GM19351 (cell line): ENCODE data around the gene FHAD1.

Experiments
- ATAC-seq: cut with Tn5 transposase; IDR thresholded peaks from one replicate; pipeline ENCODE4 v1.9.1; 2021; ENCODE audit warnings: mild to moderate bottlenecking, moderate library complexity; ENCODE audit not compliant: unreplicated experiment

Gene FHAD1

DNA sequence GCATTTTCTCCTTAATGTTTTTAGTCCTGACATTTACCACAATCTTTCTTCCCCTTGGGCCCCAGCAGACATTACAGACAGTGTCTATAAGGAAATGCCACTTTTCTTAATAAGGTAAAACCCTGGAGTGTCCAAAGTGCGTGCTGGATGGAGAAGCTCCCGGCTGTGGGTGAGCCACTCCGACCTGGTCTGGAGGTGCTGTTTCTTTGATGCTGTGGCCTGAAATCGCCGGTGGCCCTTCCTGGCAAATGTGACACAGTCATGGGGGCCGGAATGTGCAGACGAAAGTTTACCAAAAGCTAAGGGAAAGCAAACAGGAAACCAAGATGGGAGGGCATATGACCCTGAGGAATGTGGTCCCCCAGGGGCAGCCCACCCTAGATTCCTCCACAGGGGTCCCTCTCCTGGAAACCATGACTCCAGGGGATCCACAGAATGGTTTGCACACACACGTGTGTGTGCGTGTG is 77.9 kb downstream of the FHAD1 start:
- ATAC-seq, result no peak

DNA sequence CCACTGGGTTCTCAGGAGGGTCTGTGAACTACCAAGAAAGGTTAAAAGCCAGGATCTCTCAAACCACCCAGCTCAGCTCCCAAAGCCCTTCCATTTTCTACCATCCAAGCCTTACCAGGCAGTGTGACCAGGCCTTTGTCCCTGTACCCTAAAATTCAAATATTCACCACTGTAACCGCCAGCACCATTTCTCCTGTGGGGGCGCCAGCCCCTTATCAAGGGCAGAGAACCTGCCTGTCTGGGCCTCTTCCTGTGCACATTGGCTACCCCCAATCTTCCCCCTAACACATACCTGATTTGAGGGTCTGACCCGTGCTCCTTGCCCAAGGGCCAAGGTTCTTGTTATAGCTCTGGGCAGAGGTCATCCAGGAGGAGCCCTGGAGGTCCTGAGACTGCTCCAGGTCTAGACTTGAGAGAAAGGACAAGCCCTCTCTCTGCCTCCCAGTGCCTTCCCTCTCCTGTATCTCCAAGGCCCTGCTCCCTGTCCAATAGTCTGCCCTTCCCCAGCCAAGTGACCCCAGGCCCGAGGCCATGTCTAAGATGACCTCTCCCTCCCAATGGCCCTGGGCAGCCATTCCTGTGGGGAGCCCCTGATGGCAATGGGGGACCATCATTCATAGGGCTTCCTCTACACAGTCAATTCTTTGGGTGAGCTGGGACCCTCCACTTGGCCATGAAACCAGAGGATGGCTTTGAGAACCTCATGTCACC is 78.5 kb downstream of the FHAD1 start:
- no peak for ATAC-seq

DNA sequence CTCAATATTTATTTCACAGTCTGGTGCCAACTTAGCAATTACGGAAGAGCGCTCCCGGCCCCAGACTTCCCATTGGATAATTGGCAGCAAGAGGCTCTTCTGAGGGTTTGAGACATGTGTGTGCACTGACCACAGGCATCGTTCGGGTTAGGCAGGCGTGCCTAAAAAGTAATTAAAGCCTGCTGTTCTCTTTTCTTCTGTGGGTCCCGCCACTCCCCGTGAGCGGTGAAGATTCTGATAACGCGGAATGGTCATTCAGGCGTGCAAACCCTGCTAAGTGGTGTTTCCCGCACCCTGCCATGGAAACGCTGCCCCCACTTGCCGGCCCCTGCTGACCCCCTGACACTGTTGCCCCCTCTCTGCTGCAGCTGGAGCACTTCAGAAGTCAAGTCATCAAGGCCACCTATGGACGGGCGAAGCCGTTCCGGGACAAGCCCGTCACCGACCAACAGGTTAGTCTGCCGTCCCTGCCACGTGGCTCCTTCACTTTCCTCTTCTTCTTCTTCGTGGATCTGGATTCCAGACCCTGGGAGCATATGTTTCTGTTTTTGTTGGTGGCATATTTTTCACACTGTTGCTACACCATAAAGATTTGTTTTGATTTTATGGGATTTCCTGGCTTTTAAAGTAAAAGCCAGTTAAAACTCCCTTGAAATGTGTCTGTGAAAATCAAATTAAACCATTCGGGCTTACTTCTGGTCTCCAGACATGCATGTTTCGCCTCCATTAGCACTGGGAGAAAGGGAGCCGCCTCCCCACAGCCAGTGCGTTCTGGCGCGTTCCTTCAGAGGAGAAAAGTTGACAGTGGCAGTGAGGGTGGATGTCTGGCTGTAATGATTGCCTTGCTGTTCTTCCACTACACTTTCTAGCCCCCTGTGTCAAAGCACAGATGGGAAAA is 79.9 kb downstream of the FHAD1 start:
- no peak for ATAC-seq

DNA sequence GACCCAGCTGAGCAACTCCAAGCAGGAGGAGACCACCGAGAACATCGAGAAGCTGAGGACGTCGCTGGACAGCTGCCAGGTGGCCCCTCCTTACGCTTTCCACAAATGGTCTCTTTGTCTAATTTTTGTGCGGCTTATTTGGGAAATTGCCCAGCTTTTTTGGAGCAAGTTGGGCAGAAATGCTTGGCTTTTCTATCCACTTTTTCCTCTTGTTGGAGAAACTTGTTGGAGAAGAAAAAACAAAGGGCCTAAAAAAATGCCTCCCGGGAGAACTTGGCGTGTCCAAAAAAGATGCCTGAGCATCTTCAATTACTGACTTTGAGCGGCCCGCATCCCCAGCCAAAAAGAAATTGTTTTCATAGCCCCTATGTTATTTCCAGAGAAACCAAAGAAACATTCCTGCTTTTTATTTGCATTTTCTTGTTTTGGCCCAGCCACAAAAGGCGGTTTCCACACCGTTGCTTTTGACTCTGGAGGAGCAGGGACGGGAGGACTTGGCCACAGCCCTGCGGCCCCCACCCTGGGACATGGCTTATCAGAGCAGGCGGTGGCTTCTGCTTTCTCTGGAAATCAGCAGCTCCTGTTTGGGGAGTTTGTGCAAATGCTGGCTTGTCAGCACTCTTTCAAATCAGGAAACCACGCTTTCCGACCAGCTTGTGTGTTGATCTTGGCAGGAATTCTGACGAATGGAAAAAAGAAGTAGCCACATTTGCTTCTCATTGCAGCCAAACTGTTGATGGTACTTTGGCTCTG is 81.5 kb downstream of the FHAD1 start:
- ATAC-seq, result no peak

DNA sequence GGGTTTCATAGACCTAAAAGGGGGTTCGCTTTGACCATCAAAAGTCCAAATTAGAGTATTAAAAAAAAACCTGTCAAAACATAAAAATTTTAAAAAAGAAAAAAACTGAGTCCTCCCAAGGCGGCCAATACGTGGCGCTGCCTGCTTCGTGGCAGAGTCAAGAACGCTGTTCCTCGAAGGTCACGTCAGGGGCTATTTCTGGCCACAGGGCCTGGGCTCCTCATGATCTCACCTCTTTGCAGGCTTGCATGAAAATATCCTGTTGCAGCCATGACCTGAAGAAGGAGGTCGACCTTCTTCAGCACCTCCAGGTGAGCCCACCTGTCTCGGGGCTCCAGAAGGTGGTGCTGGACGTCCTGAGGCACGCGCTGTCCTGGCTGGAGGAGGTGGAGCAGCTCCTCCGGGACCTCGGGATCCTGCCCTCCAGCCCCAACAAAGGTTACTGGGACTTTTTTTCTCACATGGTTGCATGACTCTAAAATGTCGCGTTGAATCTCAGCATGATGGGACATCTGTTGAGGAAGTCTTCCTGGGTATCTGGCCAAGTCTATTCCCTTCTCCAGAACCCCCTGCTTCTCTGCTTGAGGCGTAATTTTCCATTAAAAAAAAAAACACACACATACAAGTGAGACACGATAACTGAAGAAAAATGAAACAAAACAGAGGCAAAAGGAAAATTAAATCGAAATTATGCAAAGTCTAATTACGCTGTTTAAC is 82.2 kb downstream of the FHAD1 start:
- no peak for ATAC-seq

DNA sequence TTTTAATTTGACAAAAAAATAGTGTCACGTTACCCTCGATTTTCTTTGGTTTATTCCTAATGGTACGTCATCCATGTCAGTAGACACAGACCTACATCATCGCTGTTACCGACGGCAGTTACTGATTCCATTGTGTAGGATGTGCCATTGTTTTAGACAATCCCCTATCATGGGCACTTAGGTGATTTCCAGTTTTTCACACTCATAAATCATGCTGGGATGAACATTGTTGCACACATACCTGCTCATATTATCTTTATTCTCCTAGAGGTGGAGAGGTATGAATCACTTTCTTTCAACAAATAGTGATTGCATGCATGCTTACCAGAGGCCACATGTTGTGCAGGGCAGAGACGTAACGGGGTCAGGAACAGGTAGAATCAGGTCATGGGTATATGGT is 83.0 kb downstream of the FHAD1 start:
- ATAC-seq, result no peak

DNA sequence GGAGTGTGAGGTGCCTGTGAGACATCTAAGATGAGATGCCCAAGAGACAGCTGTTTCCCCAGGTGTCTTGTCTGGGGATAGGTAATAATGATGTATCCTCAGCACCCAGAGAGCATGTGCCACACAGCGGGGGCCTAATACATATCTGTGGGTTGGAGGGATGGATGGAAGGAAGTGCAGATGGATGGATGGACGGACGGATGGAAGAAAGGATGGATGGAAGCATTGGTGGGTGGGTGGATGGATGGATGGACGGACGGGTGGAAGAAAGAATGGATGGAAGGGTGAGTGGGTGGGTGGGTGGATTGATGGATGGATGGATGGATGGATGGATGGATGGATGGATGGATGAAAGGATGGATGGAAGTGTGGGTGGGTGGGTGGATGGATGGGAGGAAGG is 84.2 kb downstream of the FHAD1 start:
- no peak for ATAC-seq

DNA sequence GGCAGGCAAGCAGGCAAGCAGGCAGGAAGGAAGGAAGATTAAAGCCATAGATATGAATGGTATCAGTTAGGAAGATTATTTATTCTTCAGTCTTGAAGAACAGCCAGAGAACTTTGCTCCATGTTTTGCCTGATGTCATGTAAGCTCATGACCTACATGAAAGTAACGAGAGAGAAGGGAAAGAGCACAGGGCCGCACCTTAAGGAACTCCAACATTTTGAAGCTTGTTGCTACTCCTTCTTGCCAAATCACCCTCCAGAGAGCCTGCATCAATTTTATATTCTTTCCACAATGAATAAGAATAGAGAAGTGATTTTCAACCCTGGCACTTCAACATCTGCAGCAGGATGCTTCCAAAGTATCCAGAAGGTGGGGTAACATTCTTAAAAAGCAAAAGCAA is 84.7 kb downstream of the FHAD1 start:
- no peak for ATAC-seq

DNA sequence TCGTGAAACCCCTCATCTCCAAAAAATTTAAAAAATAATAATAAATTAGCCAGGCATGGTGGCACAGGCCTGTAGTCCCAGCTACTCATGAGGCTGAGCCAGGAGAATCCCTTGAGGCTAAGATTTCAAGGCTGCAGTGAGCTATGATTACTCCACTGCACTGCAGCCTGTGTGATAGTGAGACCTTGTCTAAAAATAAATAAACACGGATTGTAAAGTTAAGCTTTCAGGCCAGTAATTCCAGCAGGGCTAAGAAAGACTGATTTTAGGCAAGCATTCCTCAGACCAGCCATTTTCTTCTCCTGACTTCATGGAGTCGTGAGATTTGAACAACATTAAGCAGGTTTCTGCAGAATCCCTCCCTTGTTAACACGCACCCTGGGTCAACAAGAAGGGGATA is 85.5 kb downstream of the FHAD1 start:
- no peak for ATAC-seq

DNA sequence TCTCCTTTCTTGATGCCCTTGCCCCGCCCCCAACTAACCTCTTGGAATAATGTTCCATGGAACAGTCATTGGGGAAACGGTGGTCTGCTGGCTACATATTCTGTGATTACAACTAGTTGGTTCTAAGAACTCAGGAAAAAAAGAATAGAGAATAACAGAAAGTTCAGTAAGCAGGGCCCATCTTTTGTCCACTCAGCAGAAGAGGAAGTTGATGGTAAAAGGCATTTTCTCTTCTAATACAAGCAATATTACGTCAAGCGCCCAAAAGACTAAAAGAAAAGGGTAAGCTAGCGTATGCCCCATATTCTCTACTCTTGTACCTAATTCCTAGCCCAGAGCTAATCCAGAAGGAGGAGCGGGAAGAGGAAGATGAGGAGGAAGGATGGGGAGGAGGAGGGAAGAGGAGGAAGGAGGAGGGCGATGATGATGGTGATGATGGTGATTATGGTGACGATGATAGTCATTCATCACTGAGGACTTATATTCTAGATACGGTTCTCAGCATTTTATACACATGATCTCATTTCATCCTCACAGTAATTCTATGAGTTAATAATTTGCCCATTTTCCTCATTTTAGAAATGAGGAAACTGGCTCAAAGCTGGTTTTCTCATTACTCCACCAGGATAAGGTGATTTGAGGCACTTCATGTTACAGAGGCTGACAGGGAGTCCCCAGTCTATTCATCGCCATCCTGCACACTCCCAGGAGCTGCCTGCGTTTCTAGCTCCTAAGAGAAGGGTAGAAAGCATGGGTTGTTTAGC is 86.1 kb downstream of the FHAD1 start:
- no peak for ATAC-seq

DNA sequence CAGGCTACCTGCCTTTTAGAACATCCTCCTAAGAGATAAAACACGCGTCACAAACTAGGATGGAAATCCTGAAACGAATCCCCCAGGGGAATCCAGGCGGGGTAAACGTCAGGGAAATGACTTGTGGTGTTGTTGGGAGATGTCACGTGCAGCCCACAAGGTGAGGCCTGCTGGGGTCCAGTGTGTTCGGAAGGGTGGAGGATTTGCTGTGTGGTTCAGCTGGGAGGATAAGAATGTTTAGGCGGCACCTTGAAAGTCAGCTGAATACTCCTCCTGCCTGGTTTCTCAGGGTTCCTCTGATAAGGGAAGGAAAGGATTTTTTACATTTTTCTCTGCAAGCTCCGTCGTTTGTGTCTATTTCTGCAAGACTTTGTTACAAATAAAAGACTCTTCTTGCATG is 88.0 kb downstream of the FHAD1 start:
- no peak for ATAC-seq

DNA sequence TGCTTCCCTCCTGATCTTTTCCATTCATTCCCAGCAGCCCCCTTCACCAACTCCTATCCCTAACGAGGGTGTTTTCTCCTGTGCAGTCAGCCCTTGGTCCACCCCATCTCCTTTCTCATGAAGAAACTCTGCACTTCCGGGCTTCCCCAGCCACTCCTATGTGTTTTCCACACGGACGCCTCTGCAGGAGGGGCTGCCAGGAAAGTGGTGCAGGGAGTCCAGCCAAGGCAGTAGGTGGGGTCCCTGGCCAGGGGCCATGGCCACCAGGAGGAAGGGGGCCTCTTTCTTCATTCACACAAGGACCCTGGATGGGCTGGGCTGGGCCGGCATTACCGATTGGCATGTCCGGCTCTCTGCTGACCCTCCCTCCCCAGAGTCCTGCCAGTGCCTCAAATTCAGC is 89.8 kb downstream of the FHAD1 start:
- no peak for ATAC-seq

DNA sequence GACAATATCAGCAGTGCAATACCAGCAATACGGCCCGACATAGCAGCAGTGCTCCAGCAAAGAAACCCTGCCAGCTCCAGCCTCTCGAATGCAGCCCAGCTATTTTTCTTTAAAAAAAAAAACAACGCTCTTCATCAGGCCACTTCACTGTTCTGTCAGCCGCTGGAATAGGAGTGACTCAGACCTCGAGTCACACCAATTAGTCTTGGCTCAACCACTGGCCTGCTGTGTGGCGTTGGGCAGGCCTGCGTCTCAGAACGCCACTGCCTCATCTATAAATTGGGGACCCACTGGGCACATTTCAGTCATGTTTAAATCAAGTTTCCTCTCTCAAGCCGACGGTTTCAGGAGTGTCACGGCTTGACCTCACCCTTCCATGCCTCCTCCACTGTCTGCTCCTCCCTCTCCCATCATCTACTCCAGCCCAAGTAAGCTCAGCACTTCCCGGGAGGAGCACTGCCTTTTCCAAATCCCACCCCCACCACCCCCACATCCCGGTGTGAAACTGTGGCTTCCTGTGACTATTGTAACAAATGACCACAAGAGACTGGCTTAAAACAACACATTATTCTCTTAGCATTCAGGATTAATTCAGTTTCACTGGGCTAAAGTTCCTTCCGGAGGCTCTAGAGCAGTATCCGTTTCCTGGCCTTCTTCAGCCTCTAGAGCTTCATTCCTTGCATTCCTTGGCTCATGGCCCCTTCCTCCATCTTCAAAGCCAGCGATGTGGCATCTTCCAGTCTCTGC is 90.8 kb downstream of the FHAD1 start:
- ATAC-seq, result no peak

DNA sequence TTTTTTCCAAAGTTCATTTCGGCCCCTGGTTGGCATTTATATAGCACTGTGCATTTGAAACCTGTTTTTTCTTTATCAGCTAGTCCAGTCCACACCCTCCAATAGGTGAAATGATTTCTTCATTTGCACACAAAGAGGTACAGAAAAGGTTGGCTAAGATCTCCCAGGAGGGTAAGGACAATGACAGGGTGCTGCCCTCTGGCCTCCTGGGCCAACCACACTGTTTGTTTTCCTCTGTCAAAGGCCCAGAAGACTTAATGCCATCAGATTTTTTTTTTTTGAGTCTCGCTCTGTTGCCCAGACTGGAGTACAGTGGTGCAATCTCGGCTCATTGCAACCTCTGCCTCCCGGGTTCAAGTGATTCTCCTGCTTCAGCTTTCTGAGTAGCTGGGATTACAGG is 92.5 kb downstream of the FHAD1 start:
- ATAC-seq, result no peak

DNA sequence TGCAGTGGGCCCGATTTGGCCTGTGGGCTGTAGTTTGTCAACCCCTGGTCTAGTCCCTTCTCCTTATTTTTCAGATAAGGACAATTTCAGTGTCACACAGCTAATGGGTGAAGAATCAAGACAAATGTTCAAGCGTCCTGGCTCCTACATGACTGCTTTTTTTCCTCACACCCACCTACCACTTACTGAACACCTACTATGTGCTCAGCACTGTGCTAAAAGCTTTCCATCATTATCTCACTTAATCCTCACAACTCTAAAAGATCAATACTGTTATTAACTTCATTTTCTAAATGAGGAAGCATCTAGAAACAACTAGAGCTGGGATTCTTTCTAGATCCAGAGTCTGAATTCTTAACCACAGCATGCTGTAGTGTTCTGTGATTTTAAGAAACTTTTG is 94.2 kb downstream of the FHAD1 start:
- ATAC-seq, result no peak

DNA sequence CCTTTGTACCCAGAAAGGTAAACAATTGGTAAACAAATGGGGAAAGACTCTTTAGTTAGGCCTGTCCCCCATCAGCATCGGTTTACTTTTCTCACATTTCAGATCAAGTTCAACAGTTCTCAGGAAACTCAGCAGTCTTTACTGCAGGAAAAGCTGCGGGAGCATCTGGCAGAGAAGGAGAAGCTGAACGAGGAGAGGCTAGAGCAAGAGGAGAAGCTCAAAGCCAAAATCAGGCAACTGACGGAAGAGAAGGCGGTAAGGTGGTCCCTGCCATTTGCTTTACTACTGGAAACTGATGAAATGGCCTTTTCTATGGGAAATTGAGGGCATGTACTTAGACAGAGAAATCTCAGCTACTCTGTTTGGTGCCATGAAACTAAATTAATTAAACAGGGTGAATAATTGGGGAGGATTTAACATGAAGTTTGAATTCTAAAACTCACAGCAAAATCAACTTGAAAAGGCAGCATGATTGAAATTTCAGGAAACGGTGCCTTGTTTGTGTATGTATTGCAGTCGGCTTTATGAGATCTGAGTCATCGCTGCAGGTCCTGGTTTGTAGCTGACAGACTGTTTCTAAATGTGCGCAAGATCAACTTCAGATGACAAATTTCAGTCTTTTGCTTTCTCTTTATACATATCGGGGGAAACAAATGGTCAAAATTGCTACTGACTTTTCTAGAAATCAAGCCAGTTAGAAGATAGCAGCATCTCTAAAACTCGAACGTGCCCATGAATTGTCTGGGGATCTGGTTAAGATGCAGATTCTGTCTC is 94.8 kb downstream of the FHAD1 start:
- no peak for ATAC-seq

DNA sequence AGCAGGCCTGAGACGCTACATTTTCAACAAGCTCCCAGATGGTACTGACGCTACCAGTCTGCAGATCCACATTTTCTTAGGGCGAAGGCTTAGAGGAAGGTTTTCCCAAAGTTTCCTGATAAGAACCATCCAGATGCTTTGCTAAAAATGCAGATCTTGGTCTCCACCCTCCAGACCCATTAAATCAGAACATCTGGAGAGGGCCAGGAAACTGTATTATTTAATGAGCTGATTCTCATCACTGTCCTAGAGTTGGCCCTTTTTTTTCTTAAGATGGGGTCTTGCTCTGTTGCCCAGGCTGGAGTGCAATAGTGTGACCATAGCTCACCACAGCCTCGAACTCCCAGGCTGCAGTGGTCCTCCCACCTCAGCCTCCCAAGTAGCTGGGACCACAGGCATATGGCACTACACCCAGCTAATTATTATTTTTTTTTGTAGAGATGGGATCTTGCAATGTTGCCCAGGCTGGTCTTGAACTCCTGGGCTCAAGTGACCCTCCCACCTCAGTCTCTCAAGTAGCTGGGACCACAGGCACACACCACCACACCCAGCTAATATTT is 95.5 kb downstream of the FHAD1 start:
- no peak for ATAC-seq

DNA sequence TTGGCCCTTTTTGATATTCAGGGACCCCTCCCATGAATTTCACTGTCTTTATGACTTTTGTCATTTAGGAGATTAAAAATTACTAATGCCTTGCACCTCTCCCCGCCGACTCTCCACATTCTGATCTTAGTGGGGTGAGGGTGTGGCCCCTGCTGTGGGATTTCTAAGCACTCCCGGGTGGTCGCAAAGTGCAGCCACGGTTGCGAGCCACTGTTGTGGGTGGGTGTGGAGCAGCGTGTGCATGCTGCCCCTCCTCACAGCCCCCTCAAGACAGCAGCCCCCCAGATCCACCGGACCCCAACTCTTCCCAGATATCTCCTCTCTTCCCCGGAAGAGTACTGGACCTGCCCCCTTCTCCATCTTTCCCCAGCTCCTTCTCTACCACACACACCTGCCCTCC is 96.1 kb downstream of the FHAD1 start:
- ATAC-seq, result no peak
